A673 (cell line): ENCODE results near the gene NPFF. TPM values are rescaled to one million over a fixed set of nuclear protein-coding genes. Genes with fewer than 3 reads are reported as not detected.

Experiments used
- BruUV-seq: library from RNA; stranded (reverse); fragments of 400-500 nt; replicated peaks from 2 replicates; lab custom pipeline; 2021; lab: Mats Ljungman, UMichigan
- CTCF ChIA-PET: fragments of 300-600 bp; sonication (Branson Sonifier 250); formaldehyde crosslinking; loops from one replicate; lab custom pipeline; 2022; ENCODE audit warnings: antibody characterized with exemption; lab: Charles Lee
- POLR2A ChIA-PET: fragments of 300-600 bp; sonication (Branson Sonifier 250); formaldehyde crosslinking; loops from one replicate; lab custom pipeline; 2022; ENCODE audit warnings: antibody characterized with exemption; ENCODE audit not compliant: low non-redundant PET; lab: Charles Lee
- DNase-seq: peaks from one replicate; pipeline ENCODE4 v3.0.0-alpha.2; 2015; ENCODE audit warnings: low spot score
- H3K27ac ChIP-seq: fragments of 200-600 bp; sonication (generic); 2 replicates; pipeline ENCODE4 v1.5.1; 2016; ENCODE audit warnings: mixed run types, low read depth, mild to moderate bottlenecking, mixed read lengths, antibody characterized with exemption, low read length; ENCODE audit not compliant: poor library complexity, severe bottlenecking
- H3K27me3 ChIP-seq: fragments of 200-600 bp; sonication (generic); replicated peaks from 2 replicates; pipeline ENCODE4 v1.6.1; 2017; ENCODE audit warnings: mixed run types, low read depth, mild to moderate bottlenecking, mixed read lengths, antibody characterized with exemption, low read length; ENCODE audit not compliant: insufficient read depth, poor library complexity
- H3K36me3 ChIP-seq: fragments of 200-600 bp; sonication (generic); 2 replicates; pipeline ENCODE4 v1.6.1; 2016; ENCODE audit warnings: mixed run types, mild to moderate bottlenecking, mixed read lengths, antibody characterized with exemption, low read length; ENCODE audit not compliant: insufficient read depth, poor library complexity, severe bottlenecking
- H3K4me1 ChIP-seq: fragments of 200-600 bp; sonication (generic); 2 replicates; pipeline ENCODE4 v1.6.1; 2017; ENCODE audit warnings: mixed run types, mild to moderate bottlenecking, mixed read lengths, antibody characterized with exemption, low read length; ENCODE audit not compliant: insufficient read depth, poor library complexity, severe bottlenecking
- H3K4me3 ChIP-seq: fragments of 200-600 bp; sonication (generic); 2 replicates; pipeline ENCODE4 v1.5.1; 2016; ENCODE audit warnings: low read depth, mixed run types, mild to moderate bottlenecking, mixed read lengths, low read length; ENCODE audit not compliant: poor library complexity, severe bottlenecking
- H3K9me3 ChIP-seq: fragments of 200-600 bp; sonication (generic); 2 replicates; pipeline ENCODE4 v1.6.1; 2016; ENCODE audit warnings: mixed run types, low read depth, mild to moderate bottlenecking, mixed read lengths, antibody characterized with exemption, low read length; ENCODE audit not compliant: poor library complexity, severe bottlenecking
- CTCF ChIP-seq: fragments of 300-800, 200-600 bp; sonication (generic); conservative IDR thresholded peaks from 2 replicates; pipeline ENCODE4 v1.5.1; 2017; ENCODE audit warnings: low read depth, mild to moderate bottlenecking, antibody characterized with exemption, low read length, moderate library complexity, mixed read lengths
- EZH2 ChIP-seq: fragments of 200-600 bp; sonication (generic); IDR thresholded peaks from 2 replicates; pipeline ENCODE4 v1.6.1; 2017; ENCODE audit warnings: borderline replicate concordance, low read depth, mild to moderate bottlenecking, mixed read lengths, antibody characterized with exemption, low read length; ENCODE audit not compliant: poor library complexity, severe bottlenecking
- intact Hi-C: fragments of 100-400 bp; cut with micrococcal nuclease; formaldehyde crosslinking; loops from one replicate; pipeline ENCODE4 v1.10.0; 2022; ENCODE audit not compliant: unreplicated experiment
- total RNA-seq: library from RNA; stranded (reverse); gene quantifications from 2 replicates; pipeline ENCODE4 v1.2.3, GENCODE V29; 2021

NPFF gene
- total RNA-seq, 1 experiment from 2014 or later, result not detected

- ChIA-PET POLR2A (no interaction called here), CTCF (interaction anchor here (0.6 kb wide), 1 partner anchor 25 kb away, joined by 3 read pairs; no protein-coding TSS in a partner anchor)
- no TSS peak for BruUV-seq
- no peak for DNase-seq
- intact Hi-C loops, result no loop called here
- Histone ChIP-seq H3K27ac (no peak overlapping the region), H3K36me3 (peaks cover 56% of the 10 kb centered on the region), H3K27me3 (no peaks in the 10 kb centered on the region), H3K4me1 (no peaks in the 10 kb centered on the region), H3K4me3 (no peak overlapping the region), H3K9me3 (no peaks in the 10 kb centered on the region)
- TF ChIP-seq CTCF (no peak), EZH2 (no peak)
These were observed 23.3 kb downstream of the NPFF start for GRCh38 chr12:53483979-53484377.

- CTCF ChIA-PET, result interaction anchor here (0.6 kb wide), 2 partner anchors 25 to 95 kb away, joined by 3 to 6 read pairs; no protein-coding TSS in a partner anchor
- POLR2A ChIA-PET, result no interaction called here
- intact Hi-C loops, result no loop called here
- DNase-seq, result no peak
- TF ChIP-seq EZH2 (no peak), CTCF (no peak)
- no peaks in the 10 kb centered on the region for H3K27me3 ChIP-seq
- no peak overlapping the region for H3K27ac ChIP-seq
- no peaks in the 10 kb centered on the region for H3K9me3 ChIP-seq
- no TSS peak for BruUV-seq
- peaks cover 62% of the 10 kb centered on the region for H3K36me3 ChIP-seq
- no peak overlapping the region for H3K4me3 ChIP-seq
- H3K4me1 ChIP-seq, result no peaks in the 10 kb centered on the region
These were observed 23.9 kb downstream of the NPFF start for GRCh38 chr12:53483225-53483978.

GRCh38 chr12:53482626-53483168 lies 24.6 kb downstream of the NPFF start:
- intact Hi-C loops, result no loop called here
- Histone ChIP-seq H3K36me3 (peaks cover 69% of the 10 kb centered on the region), H3K4me1 (no peaks in the 10 kb centered on the region), H3K9me3 (no peaks in the 10 kb centered on the region), H3K27me3 (no peaks in the 10 kb centered on the region), H3K4me3 (no peak overlapping the region), H3K27ac (no peak overlapping the region)
- ChIA-PET CTCF (interaction anchor here (1.1 kb wide), 1 partner anchor 130 kb away, joined by 3 read pairs; no protein-coding TSS in a partner anchor), POLR2A (no interaction called here)
- no peak for DNase-seq
- TF ChIP-seq EZH2 (no peak), CTCF (no peak)
- no TSS peak for BruUV-seq
